ENCODE results near the gene SPEM1.

GRCh38 chr17:7383371-7383741, 36.8 kb upstream of the SPEM1 start:
- TF ChIP-seq RFX5 (IDR thresholded peaks at IDR 0.05; ENCODE audit: low read depth, low read length), result no peak
- no peak for TF ChIP-seq CHD1 (IDR thresholded peaks at IDR 0.05; ENCODE audit: low read depth, low read length)
- no peak for TF ChIP-seq SP1 (IDR thresholded peaks at IDR 0.05; ENCODE audit: low read depth, low read length)
- TF ChIP-seq BCL3 (IDR thresholded peaks at IDR 0.05; ENCODE audit: borderline replicate concordance, insufficient read depth, low read depth, low read length, poor library complexity, severe bottlenecking), result no peak
- TF ChIP-seq USF2 (IDR thresholded peaks at IDR 0.05; ENCODE audit: borderline replicate concordance, low read depth, low read length), result no peak

Measured in GM12878 (cell line).